Stimulated activated CD8-positive, alpha-beta memory T cell treated with anti-CD3 and anti-CD28 coated beads, Interleukin-2, amount 100 ng/mL, for 1 hour (primary cell): Measurements from ENCODE around the gene TMEM86B.

Source experiments
- DNase-seq, 2 donors: peaks; one replicate each; pipeline ENCODE4 v3.0.0-alpha.2; 2020; ENCODE audit warnings: low read depth in 2 of 2

Gene TMEM86B

DNA sequence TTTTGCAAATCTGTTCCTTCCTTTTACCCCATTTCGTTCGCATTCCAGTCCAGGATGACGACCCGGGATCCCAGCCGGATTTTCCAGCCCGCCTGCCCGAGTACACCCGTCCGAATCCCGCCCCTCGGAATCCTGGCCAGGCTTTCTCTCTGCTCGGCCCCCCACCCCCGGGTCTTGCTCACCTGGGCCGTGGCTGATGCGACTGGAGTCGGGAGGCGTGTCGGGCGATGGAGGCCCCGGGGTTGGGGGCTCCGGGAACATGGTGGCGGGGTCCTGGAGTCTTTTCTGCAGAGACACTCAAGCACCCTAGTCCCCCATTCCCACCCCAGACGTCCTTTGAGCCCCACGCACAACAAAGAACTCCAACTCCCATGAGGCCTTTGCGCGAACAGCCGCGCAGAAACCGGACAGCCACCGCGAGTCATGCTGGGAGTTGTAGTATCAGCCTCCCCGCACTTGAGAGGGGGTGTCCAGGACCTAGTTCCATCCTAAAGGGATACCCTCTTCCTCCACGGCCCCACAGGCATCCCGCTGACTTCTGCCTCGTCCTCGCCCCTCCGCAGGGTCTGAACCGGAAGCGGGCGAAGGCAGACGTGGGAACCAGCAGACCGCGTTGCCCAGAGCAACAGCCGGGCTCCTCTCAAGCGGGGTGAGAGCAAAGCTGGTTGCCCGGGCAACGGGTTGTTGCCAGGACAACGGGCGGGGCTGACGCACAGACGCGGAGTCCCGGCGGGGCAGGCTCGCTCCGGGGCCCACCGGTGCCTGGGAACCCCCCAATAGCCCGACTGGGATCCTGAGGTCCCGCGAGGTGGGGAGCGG is 49.6 kb downstream of the TMEM86B start:
- DNase-seq: peak; percentile 88 to 90
